Thyroid gland (tissue), 4 donors: ENCODE data around the gene PKNOX1.
"Not testable (repeated sequence)": the region's sequence is repeated elsewhere in the genome, so short reads cannot be mapped to it uniquely, and the experiment has no call there.

Source experiments
- CTCF ChIP-seq, 6 experiments: fragments of 200-600 bp in 3 of 6; fragments of 450-650 bp in 3 of 6; sonication (generic) in 3 of 6; IDR thresholded peaks; one replicate each; pipeline ENCODE4 v1.5.1; 2016 to 2019; ENCODE audit warnings: antibody characterized with exemption in 6 of 6, mild to moderate bottlenecking in 2 of 6, inconsistent platforms in 1 of 6, moderate library complexity in 1 of 6
- POLR2A ChIP-seq, 2 donors: fragments of 450-650 bp; IDR thresholded peaks; one replicate each; pipeline ENCODE4 v1.6.1; 2017; ENCODE audit warnings: antibody characterized with exemption in 2 of 2, mild to moderate bottlenecking in 2 of 2, moderate library complexity in 1 of 2

GRCh38 chr21:43000041-43000440 is 25.7 kb downstream of the PKNOX1 start:
- not testable (repeated sequence) for TF ChIP-seq CTCF, POLR2A (IDR thresholded peaks at IDR 0.05)
